HEK293 (cell line): ENCODE results near the gene MIA2.
"Not testable (repeated sequence)": the region's sequence is repeated elsewhere in the genome, so short reads cannot be mapped to it uniquely, and the experiment has no call there.

Source experiments
- CTCF ChIA-PET: fragments of 350-600 bp; formaldehyde crosslinking; extraction: SDS; loops from one replicate; lab custom pipeline; 2021; ENCODE audit warnings: antibody characterized with exemption; lab: Yijun Ruan, JAX
- POLR2A ChIA-PET: fragments of 300-600 bp; formaldehyde crosslinking; extraction: SDS; loops from one replicate; lab custom pipeline; 2020; ENCODE audit warnings: antibody characterized with exemption, inconsistent platforms; lab: Yijun Ruan, JAX
- H3K27ac ChIP-seq: fragments of 200-500 bp; sonication (Bioruptor generic); 2 replicates; pipeline ENCODE4 v1.5.1; 2014; ENCODE audit warnings: low read depth, low read length, control low read depth, inconsistent platforms; ENCODE audit errors: extremely low read depth
- H3K36me3 ChIP-seq, 2 experiments: fragments of 200-500 bp in 1 of 2; sonication (Bioruptor generic) in 1 of 2; 1 replicate in 1 of 2; 2 replicates in 1 of 2; pipeline ENCODE4 v1.5.1; 2014 to 2017; ENCODE audit warnings: inconsistent platforms in 2 of 2, low read length in 2 of 2; ENCODE audit not compliant: control insufficient read depth in 2 of 2, insufficient read depth in 1 of 2
- H3K4me1 ChIP-seq: fragments of 200-500 bp; sonication (Bioruptor generic); 2 replicates; pipeline ENCODE4 v1.5.1; 2014; ENCODE audit warnings: mild to moderate bottlenecking, low read length, inconsistent platforms; ENCODE audit not compliant: control insufficient read depth, insufficient read depth
- H3K4me3 ChIP-seq: 2 replicates; pipeline ENCODE4 v1.5.1; 2011; ENCODE audit warnings: low read depth, mild to moderate bottlenecking, control low read depth, low read length, moderate library complexity
- H3K9me3 ChIP-seq: fragments of 200-500 bp; sonication (Bioruptor generic); 2 replicates; pipeline ENCODE4 v1.5.1; 2014; ENCODE audit warnings: low read depth, low read length, inconsistent platforms; ENCODE audit not compliant: control insufficient read depth, insufficient read depth
- HIC1 ChIP-seq: fragments of 450-650 bp; formaldehyde crosslinking; IDR thresholded peaks from 2 replicates; pipeline ENCODE4 v1.5.1; 2016; ENCODE audit warnings: missing biosample characterization, missing genetic modification characterization
- KLF17 ChIP-seq: fragments of 450-650 bp; formaldehyde crosslinking; IDR thresholded peaks from 2 replicates; pipeline ENCODE4 v1.5.1; 2016; ENCODE audit warnings: missing biosample characterization, missing genetic modification characterization
- KLF8 ChIP-seq: fragments of 450-650 bp; formaldehyde crosslinking; IDR thresholded peaks from 2 replicates; pipeline ENCODE4 v1.5.1; 2016; ENCODE audit warnings: missing biosample characterization, missing genetic modification characterization
- MYNN ChIP-seq: fragments of 450-650 bp; formaldehyde crosslinking; IDR thresholded peaks from 2 replicates; pipeline ENCODE4 v1.5.1; 2016; ENCODE audit warnings: missing biosample characterization, missing genetic modification characterization, borderline replicate concordance
- PATZ1 ChIP-seq: fragments of 450-650 bp; formaldehyde crosslinking; IDR thresholded peaks from 2 replicates; pipeline ENCODE4 v1.5.1; 2016; ENCODE audit warnings: missing biosample characterization, missing genetic modification characterization
- PRDM6 ChIP-seq: fragments of 450-650 bp; formaldehyde crosslinking; IDR thresholded peaks from 2 replicates; pipeline ENCODE4 v1.5.1; 2017; ENCODE audit warnings: missing biosample characterization, missing genetic modification characterization
- RBAK ChIP-seq: fragments of 450-650 bp; formaldehyde crosslinking; IDR thresholded peaks from 2 replicates; pipeline ENCODE4 v1.5.1; 2016; ENCODE audit warnings: missing biosample characterization, missing genetic modification characterization
- ZFHX2 ChIP-seq: fragments of 450-650 bp; formaldehyde crosslinking; conservative IDR thresholded peaks from 2 replicates; pipeline ENCODE4 v1.5.1; 2016; ENCODE audit warnings: missing biosample characterization, missing genetic modification characterization
- ZNF140 ChIP-seq: fragments of 450-650 bp; formaldehyde crosslinking; IDR thresholded peaks from 2 replicates; pipeline ENCODE4 v1.5.1; 2016; ENCODE audit warnings: missing biosample characterization, missing genetic modification characterization
- ZNF169 ChIP-seq: fragments of 450-650 bp; formaldehyde crosslinking; IDR thresholded peaks from 2 replicates; pipeline ENCODE4 v1.5.1; 2016; ENCODE audit warnings: missing biosample characterization, missing genetic modification characterization
- ZNF280C ChIP-seq: fragments of 450-650 bp; formaldehyde crosslinking; IDR thresholded peaks from 2 replicates; pipeline ENCODE4 v1.5.1; 2016; ENCODE audit warnings: missing biosample characterization, missing genetic modification characterization
- ZNF398 ChIP-seq: fragments of 450-650 bp; formaldehyde crosslinking; IDR thresholded peaks from 2 replicates; pipeline ENCODE4 v1.5.1; 2017; ENCODE audit warnings: missing biosample characterization, missing genetic modification characterization
- ZNF560 ChIP-seq: fragments of 450-650 bp; formaldehyde crosslinking; IDR thresholded peaks from 2 replicates; pipeline ENCODE4 v1.5.1; 2017; ENCODE audit warnings: missing biosample characterization, missing genetic modification characterization, borderline replicate concordance
- ZNF664 ChIP-seq: fragments of 450-650 bp; formaldehyde crosslinking; IDR thresholded peaks from 2 replicates; pipeline ENCODE4 v1.5.1; 2016; ENCODE audit warnings: missing biosample characterization, missing genetic modification characterization
- ZNF777 ChIP-seq: fragments of 450-650 bp; formaldehyde crosslinking; IDR thresholded peaks from 2 replicates; pipeline ENCODE4 v1.5.1; 2017; ENCODE audit warnings: missing biosample characterization, missing genetic modification characterization, borderline replicate concordance
- ZSCAN5A ChIP-seq: fragments of 450-650 bp; formaldehyde crosslinking; IDR thresholded peaks from 2 replicates; pipeline ENCODE4 v1.5.1; 2016; ENCODE audit warnings: missing biosample characterization, missing genetic modification characterization

Gene MIA2

GRCh38 chr14:39220473-39220872, 13.2 kb upstream of the MIA2 start:
- H3K4me3 ChIP-seq, H3K9me3 ChIP-seq, H3K36me3 ChIP-seq, H3K27ac ChIP-seq, CTCF ChIA-PET, POLR2A ChIA-PET, H3K4me1 ChIP-seq: not testable (repeated sequence)

- Histone ChIP-seq H3K36me3 (no peaks in the 10 kb centered on the region), H3K4me3 (no peak overlapping the region)
- CTCF ChIA-PET, result no interaction called here
- TF ChIP-seq ZFHX2, result no peak
- TF ChIP-seq, all 188 proteins: peak for 0
- no peaks in the 10 kb centered on the region for H3K4me1 ChIP-seq
- H3K27ac ChIP-seq, result no peak overlapping the region
- no peaks in the 10 kb centered on the region for H3K9me3 ChIP-seq
- POLR2A ChIA-PET, result no interaction called here
Observed at GRCh38 chr14:39228044-39228443, 5.7 kb upstream of the MIA2 start.

GRCh38 chr14:39228509-39229221, 5.0 kb upstream of the MIA2 start:
- POLR2A ChIA-PET, result interaction anchor here (0.6 kb wide), 1 partner anchor 143 kb away, joined by 3 read pairs; no protein-coding TSS in a partner anchor
- H3K9me3 ChIP-seq, result no peaks in the 10 kb centered on the region
- H3K4me1 ChIP-seq, result no peaks in the 10 kb centered on the region
- CTCF ChIA-PET, result interaction anchor here (0.5 kb wide), 1 partner anchor 701 kb away, joined by 3 read pairs; no protein-coding TSS in a partner anchor
- H3K4me3 ChIP-seq, result no peak overlapping the region
- no peaks in the 10 kb centered on the region for H3K36me3 ChIP-seq
- no peak overlapping the region for H3K27ac ChIP-seq
- TF ChIP-seq ZNF140 (no peak), HIC1 (tag by site-specific recombination) (no peak), ZSCAN5A (tag by site-specific recombination) (no peak), PRDM6 (tag by site-specific recombination) (no peak), ZNF169 (tag by site-specific recombination) (no peak), ZNF664 (no peak), ZNF280C (no peak), ZNF560 (tag by site-specific recombination) (no peak), PATZ1 (tag by site-specific recombination) (no peak), RBAK (tag by site-specific recombination) (no peak), MYNN (tag by site-specific recombination) (no peak), ZNF398 (tag by site-specific recombination) (no peak), KLF17 (tag by site-specific recombination) (no peak), KLF8 (tag by site-specific recombination) (no peak), ZNF777 (tag by site-specific recombination) (no peak)
